ENCODE measurements around the gene SEZ6L2.
A peak's percentile ranks its signal among the peaks of the same experiment; 100 is the strongest.
"Not testable (repeated sequence)": the region's sequence is repeated elsewhere in the genome, so short reads cannot be mapped to it uniquely, and the experiment has no call there.

Gene SEZ6L2

GRCh38 chr16:29850998-29851397, 48.4 kb downstream of the SEZ6L2 start:
- DNase-seq (ENCODE audit: low spot score): no peak

- DNase-seq (ENCODE audit: low spot score): no peak
Observed at GRCh38 chr16:29849505-29849904, 49.8 kb downstream of the SEZ6L2 start.

GRCh38 chr16:29848420-29849297, 50.7 kb downstream of the SEZ6L2 start:
- peak; percentile 55 for DNase-seq (ENCODE audit: low spot score)

GRCh38 chr16:29845656-29846055, 53.7 kb downstream of the SEZ6L2 start:
- DNase-seq (ENCODE audit: low spot score): no peak

GRCh38 chr16:29844575-29845331, 54.6 kb downstream of the SEZ6L2 start:
- no peak for DNase-seq (ENCODE audit: low spot score)

- no peak for DNase-seq (ENCODE audit: low spot score)
Observed at GRCh38 chr16:29843931-29844330, 55.4 kb downstream of the SEZ6L2 start.

- no peak for DNase-seq (ENCODE audit: low spot score)
Observed at GRCh38 chr16:29842732-29843346, 56.5 kb downstream of the SEZ6L2 start.

GRCh38 chr16:29841631-29842030, 57.7 kb downstream of the SEZ6L2 start:
- DNase-seq (ENCODE audit: low spot score): no peak

GRCh38 chr16:29840240-29840639, 59.1 kb downstream of the SEZ6L2 start:
- DNase-seq (ENCODE audit: low spot score): no peak

GRCh38 chr16:29839822-29840221, 59.5 kb downstream of the SEZ6L2 start:
- DNase-seq (ENCODE audit: low spot score): no peak

- DNase-seq (ENCODE audit: low spot score): no peak
Observed at GRCh38 chr16:29837841-29838240, 61.5 kb downstream of the SEZ6L2 start.

- no peak for DNase-seq (ENCODE audit: low spot score)
Observed at GRCh38 chr16:29836623-29837022, 62.7 kb downstream of the SEZ6L2 start.

- no peak for DNase-seq (ENCODE audit: low spot score)
Observed at GRCh38 chr16:29835926-29836325, 63.4 kb downstream of the SEZ6L2 start.

- no peak for DNase-seq (ENCODE audit: low spot score)
Observed at GRCh38 chr16:29834079-29834478, 65.3 kb downstream of the SEZ6L2 start.

GRCh38 chr16:29833219-29833618, 66.1 kb downstream of the SEZ6L2 start:
- not testable (repeated sequence) for DNase-seq (ENCODE audit: low spot score)

GRCh38 chr16:29831490-29831889, 67.9 kb downstream of the SEZ6L2 start:
- DNase-seq (ENCODE audit: low spot score): no peak

- no peak for DNase-seq (ENCODE audit: low spot score)
Observed at GRCh38 chr16:29830774-29831173, 68.6 kb downstream of the SEZ6L2 start.

- DNase-seq (ENCODE audit: low spot score): no peak
Observed at GRCh38 chr16:29826342-29826695, 73.0 kb downstream of the SEZ6L2 start.

GRCh38 chr16:29825145-29826044, 74.0 kb downstream of the SEZ6L2 start:
- DNase-seq (ENCODE audit: low spot score): peak; percentile 66

- no peak for DNase-seq (ENCODE audit: low spot score)
Observed at GRCh38 chr16:29824589-29825144, 74.7 kb downstream of the SEZ6L2 start.

- DNase-seq (ENCODE audit: low spot score): no peak
Observed at GRCh38 chr16:29821643-29822115, 77.7 kb downstream of the SEZ6L2 start.

Data from pons (tissue), 1 donor.